Stimulated activated CD4-positive, alpha-beta T cell treated with anti-CD3 and anti-CD28 coated beads, TNF-alpha, amount 100 ng/mL, for 1 hour (primary cell): ENCODE results near the gene DOCK1.

ENCODE experiments used
- DNase-seq, 3 donors: peaks; one replicate each; pipeline ENCODE4 v3.0.0-alpha.2; 2020; ENCODE audit warnings: low read depth in 3 of 3, low spot score in 1 of 3

Gene DOCK1

GRCh38 chr10:127338399-127339110 is 433.3 kb downstream of the DOCK1 start:
- DNase-seq, result no peak

- no peak for DNase-seq
These were observed 438.6 kb downstream of the DOCK1 start for GRCh38 chr10:127343821-127344220.

GRCh38 chr10:127344346-127344745 is 439.1 kb downstream of the DOCK1 start:
- DNase-seq, result no peak

GRCh38 chr10:127345231-127345965 is 440.2 kb downstream of the DOCK1 start:
- no peak for DNase-seq

GRCh38 chr10:127346604-127347003 is 441.4 kb downstream of the DOCK1 start:
- no peak for DNase-seq

- no peak for DNase-seq
These were observed 442.2 kb downstream of the DOCK1 start for GRCh38 chr10:127347202-127347959.

- DNase-seq, result no peak
These were observed 444.5 kb downstream of the DOCK1 start for GRCh38 chr10:127349737-127350136.

GRCh38 chr10:127351542-127351941 is 446.3 kb downstream of the DOCK1 start:
- DNase-seq, result no peak

GRCh38 chr10:127353544-127353943 is 448.3 kb downstream of the DOCK1 start:
- no peak for DNase-seq

GRCh38 chr10:127354255-127354654 is 449.0 kb downstream of the DOCK1 start:
- no peak for DNase-seq

- DNase-seq, result no peak
These were observed 449.8 kb downstream of the DOCK1 start for GRCh38 chr10:127354992-127355391.

- no peak for DNase-seq
These were observed 451.1 kb downstream of the DOCK1 start for GRCh38 chr10:127356360-127356759.

GRCh38 chr10:127357265-127357664 is 452.0 kb downstream of the DOCK1 start:
- DNase-seq, result no peak

GRCh38 chr10:127358337-127358736 is 453.1 kb downstream of the DOCK1 start:
- no peak for DNase-seq

- no peak for DNase-seq
These were observed 458.8 kb downstream of the DOCK1 start for GRCh38 chr10:127364034-127364433.

- DNase-seq, result no peak
These were observed 462.9 kb downstream of the DOCK1 start for GRCh38 chr10:127368101-127368500.

- DNase-seq, result no peak
These were observed 463.7 kb downstream of the DOCK1 start for GRCh38 chr10:127368929-127369328.

- DNase-seq, result no peak
These were observed 465.4 kb downstream of the DOCK1 start for GRCh38 chr10:127370601-127371000.

- DNase-seq, result no peak
These were observed 467.1 kb downstream of the DOCK1 start for GRCh38 chr10:127372361-127372760.

- no peak for DNase-seq
These were observed 468.9 kb downstream of the DOCK1 start for GRCh38 chr10:127374074-127374680.

- no peak for DNase-seq
These were observed 469.7 kb downstream of the DOCK1 start for GRCh38 chr10:127374901-127375300.

- DNase-seq, result no peak
These were observed 470.2 kb downstream of the DOCK1 start for GRCh38 chr10:127375461-127375860.
